Measurements from ENCODE around the gene RAB35. TPM values are rescaled to one million over a fixed set of nuclear protein-coding genes. Genes with fewer than 3 reads are reported as not detected.

The RAB35 gene
- total RNA-seq, 1 experiment from 2014 or later: 52.8 TPM

GRCh38 chr12:120061575-120062214 is 54.9 kb downstream of the RAB35 start:
- no TSS peak for BruUV-seq (replicated peaks)
- Histone ChIP-seq H3F3A (ENCODE audit: low read length, unreplicated experiment) (no peaks in the 10 kb centered on the region), H3K27ac (ENCODE audit: low read length) (no peak overlapping the region), H2AFZ (ENCODE audit: low read length) (no peak overlapping the region), H3K9ac (ENCODE audit: low read length) (no peak overlapping the region), H3K36me3 (ENCODE audit: low read depth, low read length) (no peaks in the 10 kb centered on the region), H3K4me3 (ENCODE audit: low read length) (no peak overlapping the region), H3K9me2 (replicated peaks; ENCODE audit: low read length) (no peaks in the 10 kb centered on the region), H4K20me1 (ENCODE audit: low read length) (no peaks in the 10 kb centered on the region), H3K79me2 (ENCODE audit: low read length) (no peaks in the 10 kb centered on the region), H3K27me3 (ENCODE audit: low read length) (no peaks in the 10 kb centered on the region), H3K4me2 (ENCODE audit: low read length) (no peak overlapping the region), H3K9me3 (ENCODE audit: low read length) (no peaks in the 10 kb centered on the region), H3K4me1 (ENCODE audit: insufficient read depth, low read length) (no peaks in the 10 kb centered on the region; the same call in 1 of the 2 replicates)
- intact Hi-C loops (cut with micrococcal nuclease): no loop called here
- ChIA-PET CTCF (no interaction called here), POLR2A (ENCODE audit: unreplicated experiment) (no interaction called here)
- DNase-seq (no peak), ATAC-seq (no peak)
- TF ChIP-seq EZH2 (IDR thresholded peaks at IDR 0.05; ENCODE audit: low read length, unreplicated experiment) (no peak), CTCF (conservative IDR thresholded peaks at IDR 0.05; ENCODE audit: low read depth, low read length) (no peak), EZH2phosphoT487 (IDR thresholded peaks at IDR 0.05; ENCODE audit: borderline replicate concordance, low read length) (no peak)

DNA sequence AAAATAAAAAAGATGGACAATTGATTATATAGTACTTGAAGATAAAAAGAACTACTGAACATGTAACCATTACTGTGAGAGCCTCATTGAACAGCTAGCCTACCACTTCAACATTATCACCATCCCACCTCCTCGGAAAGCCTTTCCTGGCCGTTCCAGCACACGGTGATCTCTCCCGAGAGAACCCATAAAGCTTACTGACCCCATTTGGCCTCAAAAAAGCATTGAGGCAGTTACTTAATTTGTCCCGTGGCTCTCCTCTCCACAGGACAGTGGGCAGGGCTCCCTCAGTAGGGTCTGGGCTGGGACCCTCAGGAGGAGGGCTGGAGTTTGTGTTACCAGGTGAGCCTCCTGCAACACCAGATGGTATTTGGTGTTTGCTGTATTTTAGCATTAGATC is 55.8 kb downstream of the RAB35 start:
- Histone ChIP-seq H3K36me3 (ENCODE audit: low read depth, low read length) (no peaks in the 10 kb centered on the region), H2AFZ (ENCODE audit: low read length) (no peak overlapping the region), H3K9ac (ENCODE audit: low read length) (no peak overlapping the region), H4K20me1 (ENCODE audit: low read length) (no peaks in the 10 kb centered on the region), H3K4me1 (ENCODE audit: insufficient read depth, low read length) (no peaks in the 10 kb centered on the region), H3K4me2 (ENCODE audit: low read length) (no peak overlapping the region), H3K9me2 (replicated peaks; ENCODE audit: low read length) (no peaks in the 10 kb centered on the region), H3K9me3 (ENCODE audit: low read length) (no peaks in the 10 kb centered on the region), H3K27me3 (ENCODE audit: low read length) (no peaks in the 10 kb centered on the region), H3K79me2 (ENCODE audit: low read length) (no peaks in the 10 kb centered on the region), H3K27ac (ENCODE audit: low read length) (no peak overlapping the region), H3F3A (ENCODE audit: low read length, unreplicated experiment) (no peaks in the 10 kb centered on the region), H3K4me3 (ENCODE audit: low read length) (no peak overlapping the region)
- ChIA-PET CTCF (no interaction called here), POLR2A (ENCODE audit: unreplicated experiment) (no interaction called here)
- TF ChIP-seq EZH2phosphoT487 (IDR thresholded peaks at IDR 0.05; ENCODE audit: borderline replicate concordance, low read length) (no peak), EZH2 (IDR thresholded peaks at IDR 0.05; ENCODE audit: low read length, unreplicated experiment) (no peak), CTCF (conservative IDR thresholded peaks at IDR 0.05; ENCODE audit: low read depth, low read length) (no peak)
- intact Hi-C loops (cut with micrococcal nuclease): no loop called here
- ATAC-seq: no peak
- BruUV-seq (replicated peaks): no TSS peak
- DNase-seq: no peak

DNA sequence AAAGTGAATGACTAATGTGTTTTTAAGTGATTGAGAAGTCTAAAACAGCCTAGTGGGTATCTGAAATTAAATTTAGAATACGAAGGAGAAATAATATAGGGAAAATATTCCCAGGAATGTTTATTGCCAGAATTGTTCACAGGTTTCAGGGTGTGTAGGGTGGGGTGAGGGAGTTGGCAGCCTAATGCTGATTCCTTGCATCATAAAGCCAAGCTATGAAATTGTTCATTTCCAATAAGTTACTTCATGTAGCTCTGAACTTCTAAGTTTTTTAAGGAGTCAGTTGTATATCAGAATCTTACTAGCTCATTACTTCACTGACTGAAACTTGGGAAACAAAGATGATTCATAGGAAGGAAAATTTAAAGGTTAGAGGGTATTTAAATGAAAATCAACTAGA is 56.4 kb downstream of the RAB35 start:
- H2AFZ ChIP-seq (ENCODE audit: low read length): no peak overlapping the region
- ATAC-seq (no peak), DNase-seq (no peak)
- no peaks in the 10 kb centered on the region for H3K36me3 ChIP-seq (ENCODE audit: low read depth, low read length)
- H3K4me1 ChIP-seq (ENCODE audit: insufficient read depth, low read length): no peaks in the 10 kb centered on the region
- no peak overlapping the region for H3K9ac ChIP-seq (ENCODE audit: low read length)
- no peak overlapping the region for H3K4me2 ChIP-seq (ENCODE audit: low read length)
- CTCF ChIA-PET: no interaction called here
- no TSS peak for BruUV-seq (replicated peaks)
- no peaks in the 10 kb centered on the region for H3F3A ChIP-seq (ENCODE audit: low read length, unreplicated experiment)
- H3K9me3 ChIP-seq (ENCODE audit: low read length): no peaks in the 10 kb centered on the region
- no peaks in the 10 kb centered on the region for H3K27me3 ChIP-seq (ENCODE audit: low read length)
- no peak overlapping the region for H3K4me3 ChIP-seq (ENCODE audit: low read length)
- H4K20me1 ChIP-seq (ENCODE audit: low read length): no peaks in the 10 kb centered on the region
- TF ChIP-seq EZH2 (IDR thresholded peaks at IDR 0.05; ENCODE audit: low read length, unreplicated experiment) (no peak), CTCF (conservative IDR thresholded peaks at IDR 0.05; ENCODE audit: low read depth, low read length) (no peak), EZH2phosphoT487 (IDR thresholded peaks at IDR 0.05; ENCODE audit: borderline replicate concordance, low read length) (no peak)
- H3K27ac ChIP-seq (ENCODE audit: low read length): no peak overlapping the region
- POLR2A ChIA-PET (ENCODE audit: unreplicated experiment): no interaction called here
- intact Hi-C loops (cut with micrococcal nuclease): no loop called here
- no peaks in the 10 kb centered on the region for H3K79me2 ChIP-seq (ENCODE audit: low read length)
- H3K9me2 ChIP-seq (replicated peaks; ENCODE audit: low read length): no peaks in the 10 kb centered on the region
